Nephron (organoid): ENCODE data around the gene CDC6.

Experiments
- H3K27ac Mint-ChIP-seq, 3 experiments: 2 replicates each; pipeline ENCODE4 v1.8.0; 2020; ENCODE audit warnings: mixed read lengths in 3 of 3, mild to moderate bottlenecking in 2 of 3, moderate library complexity in 1 of 3
- H3K27me3 Mint-ChIP-seq: 2 replicates; pipeline ENCODE4 v1.8.0; 2021; ENCODE audit warnings: low read depth, mild to moderate bottlenecking, moderate library complexity, mixed read lengths
- H3K36me3 Mint-ChIP-seq: 2 replicates; pipeline ENCODE4 v1.8.0; 2020; ENCODE audit warnings: low read depth, mixed read lengths
- H3K4me1 Mint-ChIP-seq: 2 replicates; pipeline ENCODE4 v1.8.0; 2020; ENCODE audit warnings: mixed read lengths
- H3K4me3 Mint-ChIP-seq, 3 experiments: 2 replicates each; pipeline ENCODE4 v1.8.0; 2020; ENCODE audit warnings: mild to moderate bottlenecking in 3 of 3, mixed read lengths in 3 of 3, moderate library complexity in 2 of 3
- H3K9me3 Mint-ChIP-seq: 2 replicates; pipeline ENCODE4 v1.8.0; 2020; ENCODE audit warnings: mixed read lengths
- TF ChIP-seq, protein P1 (sequence below), 3 experiments: fragments of 200-600 bp; sonication (generic); IDR thresholded peaks; one replicate each; pipeline ENCODE4 v1.5.0; 2021; ENCODE audit warnings: antibody characterized with exemption in 3 of 3; ENCODE audit not compliant: unreplicated experiment in 3 of 3

The CDC6 gene

DNA sequence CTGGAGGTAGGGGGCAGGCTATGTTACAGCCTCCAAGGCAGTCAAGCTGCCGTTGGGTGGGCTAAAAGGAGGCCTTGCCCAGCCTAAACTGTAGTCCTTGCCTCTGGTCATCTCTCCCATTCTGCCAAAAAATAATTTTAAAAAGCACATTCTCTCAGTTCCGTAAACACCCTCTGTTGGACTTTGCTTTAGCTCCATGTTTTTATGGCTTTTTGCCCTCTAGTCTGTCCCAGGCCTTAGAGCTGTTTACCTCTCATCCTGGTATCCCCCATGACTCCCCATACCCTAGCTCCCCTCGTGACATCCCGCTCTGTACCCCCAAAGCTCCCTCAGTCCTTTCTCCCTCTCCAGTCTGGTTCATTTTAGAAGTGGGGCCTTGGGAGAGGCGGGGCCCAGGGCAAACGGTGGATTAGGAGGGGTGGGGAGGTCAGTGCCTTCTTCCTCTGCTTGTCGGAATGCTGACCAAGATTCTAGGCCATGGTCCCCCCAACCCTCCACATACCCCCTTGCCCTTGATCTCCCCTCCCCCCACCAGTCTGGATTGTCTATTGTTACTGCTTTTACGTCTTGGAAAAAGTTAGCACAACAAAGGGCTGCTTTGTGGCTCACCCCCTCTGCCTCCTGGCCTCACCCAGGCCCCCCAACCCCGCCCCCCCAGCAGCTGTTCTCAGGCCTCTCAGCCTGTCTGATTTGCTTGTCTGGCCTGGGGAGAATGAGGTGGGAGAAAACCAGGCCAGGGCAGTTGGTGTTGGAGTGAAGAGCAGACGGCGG, 58.5 kb downstream of the CDC6 start:
- Mint-ChIP-seq H3K27ac (peak overlapping the region; percentile 86 to 99 (median 90)), H3K27me3 (no peaks in the 10 kb centered on the region), H3K9me3 (no peaks in the 10 kb centered on the region), H3K4me3 (peak overlapping the region; percentile 95 to 98 (median 97)), H3K36me3 (peaks cover 14% of the 10 kb centered on the region), H3K4me1 (peaks cover 65% of the 10 kb centered on the region)
- TF ChIP-seq, protein P1, sequence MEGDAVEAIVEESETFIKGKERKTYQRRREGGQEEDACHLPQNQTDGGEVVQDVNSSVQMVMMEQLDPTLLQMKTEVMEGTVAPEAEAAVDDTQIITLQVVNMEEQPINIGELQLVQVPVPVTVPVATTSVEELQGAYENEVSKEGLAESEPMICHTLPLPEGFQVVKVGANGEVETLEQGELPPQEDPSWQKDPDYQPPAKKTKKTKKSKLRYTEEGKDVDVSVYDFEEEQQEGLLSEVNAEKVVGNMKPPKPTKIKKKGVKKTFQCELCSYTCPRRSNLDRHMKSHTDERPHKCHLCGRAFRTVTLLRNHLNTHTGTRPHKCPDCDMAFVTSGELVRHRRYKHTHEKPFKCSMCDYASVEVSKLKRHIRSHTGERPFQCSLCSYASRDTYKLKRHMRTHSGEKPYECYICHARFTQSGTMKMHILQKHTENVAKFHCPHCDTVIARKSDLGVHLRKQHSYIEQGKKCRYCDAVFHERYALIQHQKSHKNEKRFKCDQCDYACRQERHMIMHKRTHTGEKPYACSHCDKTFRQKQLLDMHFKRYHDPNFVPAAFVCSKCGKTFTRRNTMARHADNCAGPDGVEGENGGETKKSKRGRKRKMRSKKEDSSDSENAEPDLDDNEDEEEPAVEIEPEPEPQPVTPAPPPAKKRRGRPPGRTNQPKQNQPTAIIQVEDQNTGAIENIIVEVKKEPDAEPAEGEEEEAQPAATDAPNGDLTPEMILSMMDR (IDR thresholded peaks at IDR 0.05; ENCODE audit: unreplicated experiment in 3 of 3) = no peak

GRCh38 chr17:40346765-40347158, 59.1 kb downstream of the CDC6 start:
- peaks cover 17% of the 10 kb centered on the region for H3K36me3 Mint-ChIP-seq
- peaks cover 69% of the 10 kb centered on the region for H3K4me1 Mint-ChIP-seq
- no peaks in the 10 kb centered on the region for H3K9me3 Mint-ChIP-seq
- TF ChIP-seq, protein P1 (IDR thresholded peaks at IDR 0.05; ENCODE audit: unreplicated experiment in 3 of 3) = no peak
- peak overlapping the region; percentile 95 to 98 (median 97) for H3K4me3 Mint-ChIP-seq
- H3K27me3 Mint-ChIP-seq = no peaks in the 10 kb centered on the region
- peak overlapping the region; percentile 86 to 99 (median 90) for H3K27ac Mint-ChIP-seq

- Mint-ChIP-seq H3K9me3 (no peaks in the 10 kb centered on the region), H3K36me3 (peaks cover 24% of the 10 kb centered on the region), H3K4me1 (peaks cover 76% of the 10 kb centered on the region), H3K27ac (peak overlapping the region; percentile 86 to 99 (median 90)), H3K4me3 (peak overlapping the region; percentile 95 to 98 (median 97)), H3K27me3 (no peaks in the 10 kb centered on the region)
- TF ChIP-seq, protein P1 (IDR thresholded peaks at IDR 0.05; ENCODE audit: unreplicated experiment in 3 of 3) = no peak
Measured at GRCh38 chr17:40347319-40348135, 59.8 kb downstream of the CDC6 start.

DNA sequence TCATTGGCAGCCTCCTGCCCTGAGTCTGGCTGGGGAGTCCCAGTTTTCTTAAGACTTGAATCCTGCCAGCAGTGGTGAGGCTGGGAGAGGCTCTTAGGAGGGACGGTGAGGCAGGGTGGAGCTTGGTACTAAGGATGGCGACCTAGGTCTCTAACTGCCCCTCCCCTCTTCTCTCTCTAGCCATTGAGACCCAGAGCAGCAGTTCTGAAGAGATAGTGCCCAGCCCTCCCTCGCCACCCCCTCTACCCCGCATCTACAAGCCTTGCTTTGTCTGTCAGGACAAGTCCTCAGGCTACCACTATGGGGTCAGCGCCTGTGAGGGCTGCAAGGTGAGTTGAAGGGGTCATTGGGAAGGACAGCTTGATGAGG, 60.4 kb downstream of the CDC6 start:
- Mint-ChIP-seq H3K36me3 (peaks cover 30% of the 10 kb centered on the region), H3K9me3 (no peaks in the 10 kb centered on the region), H3K4me1 (peaks cover 82% of the 10 kb centered on the region), H3K4me3 (peak overlapping the region; percentile 95 to 98 (median 97)), H3K27ac (peak overlapping the region; percentile 86 to 99 (median 90)), H3K27me3 (no peaks in the 10 kb centered on the region)
- TF ChIP-seq, protein P1 (IDR thresholded peaks at IDR 0.05; ENCODE audit: unreplicated experiment in 3 of 3) = no peak

DNA sequence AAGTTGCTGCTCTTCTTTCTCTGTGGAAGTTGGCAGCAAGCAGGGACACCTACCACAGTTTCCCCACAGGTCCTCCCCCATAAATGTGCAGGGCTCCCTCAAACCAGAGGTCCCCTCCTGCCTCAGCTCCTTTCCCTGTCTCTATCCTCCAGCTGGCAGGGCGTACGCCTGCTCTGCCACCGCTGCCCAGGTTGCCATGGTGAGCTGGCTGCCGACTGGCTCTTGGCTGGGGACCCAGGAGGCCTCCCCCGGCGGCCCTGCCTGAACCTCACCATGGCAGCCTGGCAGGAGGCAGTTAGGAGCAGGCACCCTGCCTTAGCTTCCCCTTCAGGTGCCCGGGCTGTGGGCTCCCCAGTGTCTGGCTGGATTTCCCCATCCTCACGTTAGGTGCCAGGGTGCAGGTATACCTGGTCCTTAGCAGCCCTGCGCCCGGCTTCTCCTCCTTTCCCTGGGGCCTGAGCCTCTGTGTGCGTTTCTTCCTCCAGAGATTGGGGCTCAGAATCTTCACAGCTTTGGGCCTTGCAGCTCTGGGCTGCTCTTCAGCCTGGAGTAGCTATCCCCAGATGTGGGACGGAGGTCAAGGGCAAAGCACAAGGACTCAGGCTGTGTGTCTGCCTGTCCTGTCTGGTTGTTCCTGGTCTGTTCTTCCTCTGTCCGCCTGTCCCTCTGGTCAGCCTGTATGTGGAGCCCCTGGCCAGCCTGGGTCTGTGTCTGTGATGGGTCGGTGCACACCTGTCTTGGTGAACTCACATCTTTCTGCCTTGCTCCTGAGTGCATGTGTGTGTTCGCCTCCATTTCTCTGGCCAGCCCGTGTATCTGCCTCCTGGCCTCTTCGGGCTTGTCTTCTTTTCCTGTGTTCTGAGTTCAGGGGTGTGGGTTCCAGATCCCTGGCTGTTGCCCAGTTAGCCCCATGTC, 61.1 kb downstream of the CDC6 start:
- Mint-ChIP-seq H3K4me3 (peak overlapping the region; percentile 63 to 98 (median 97)), H3K9me3 (no peaks in the 10 kb centered on the region), H3K36me3 (peaks cover 31% of the 10 kb centered on the region), H3K4me1 (peaks cover 83% of the 10 kb centered on the region), H3K27ac (peak overlapping the region; percentile 95 to 99 (median 95)), H3K27me3 (no peaks in the 10 kb centered on the region)
- TF ChIP-seq, protein P1 (IDR thresholded peaks at IDR 0.05; ENCODE audit: unreplicated experiment in 3 of 3) = no peak
